Measurements from ENCODE around the gene ABL1. TPM values are rescaled to one million over a fixed set of nuclear protein-coding genes. Genes with fewer than 3 reads are reported as not detected.

The ABL1 gene
- total RNA-seq, 1 donor from 2014 or later: 33.3 TPM

GRCh38 chr9:130934246-130934645 is 99.2 kb downstream of the ABL1 start:
- no peak for ATAC-seq
- no peak for DNase-seq
- intact Hi-C loops (cut with micrococcal nuclease): loop anchor here (10.0 kb wide), 1 partner anchor 69 kb away; no protein-coding TSS in a partner anchor

- DNase-seq: no peak
- intact Hi-C loops (cut with micrococcal nuclease): loop anchor here (5.0 to 10.0 kb wide), 2 partner anchors 70 to 233 kb away; no protein-coding TSS in a partner anchor
- ATAC-seq: no peak
These were observed 99.9 kb downstream of the ABL1 start for GRCh38 chr9:130934702-130935647.

- intact Hi-C loops (cut with micrococcal nuclease): loop anchor here (5.0 to 10.0 kb wide), 2 partner anchors 71 to 233 kb away; no protein-coding TSS in a partner anchor
- DNase-seq (no peak), ATAC-seq (no peak)
These were observed 100.7 kb downstream of the ABL1 start for GRCh38 chr9:130935648-130936271.

GRCh38 chr9:130936285-130937117 is 101.4 kb downstream of the ABL1 start:
- no peak for ATAC-seq
- intact Hi-C loops (cut with micrococcal nuclease): loop anchor here (5.0 to 10.0 kb wide), 2 partner anchors 72 to 234 kb away; no protein-coding TSS in a partner anchor
- DNase-seq: no peak

Other genes starting within 250 kb of the ABL1 start
- gene PRDM12, start 170.7 kb upstream of the ABL1 start, total RNA-seq: not detected
- 12.5 TPM for gene EXOSC2, start 141.5 kb upstream of the ABL1 start, total RNA-seq
- gene QRFP, start 61.6 kb downstream of the ABL1 start, total RNA-seq: not detected
- gene FIBCD1, start 104.0 kb downstream of the ABL1 start, total RNA-seq: 0.40 TPM
- 0.07 TPM for gene LAMC3, start 173.9 kb downstream of the ABL1 start, total RNA-seq

All from left ventricle myocardium superior (tissue), 1 donor.